OCI-LY7 (cell line): ENCODE data around the gene SMARCC1. TPM values are rescaled to one million over a fixed set of nuclear protein-coding genes. Genes with fewer than 3 reads are reported as not detected.

Experiments used
- BruUV-seq: library from RNA; stranded (reverse); fragments of 400-500 nt; replicated peaks from 2 replicates; lab custom pipeline; 2021; lab: Mats Ljungman, UMichigan
- CTCF ChIA-PET: fragments of 300-600 bp; sonication (Branson Sonifier 250); formaldehyde crosslinking; loops from one replicate; lab custom pipeline; 2022; ENCODE audit warnings: antibody characterized with exemption; ENCODE audit not compliant: unreplicated experiment; lab: Charles Lee
- POLR2A ChIA-PET: fragments of 300-600 bp; sonication (Branson Sonifier 250); formaldehyde crosslinking; loops from one replicate; lab custom pipeline; 2022; ENCODE audit warnings: antibody characterized with exemption; lab: Charles Lee
- DNase-seq: peaks from one replicate; pipeline ENCODE4 v3.0.0-alpha.2; 2015; ENCODE audit warnings: low spot score
- H2AFZ ChIP-seq: fragments of 200-600 bp; sonication (generic), shearing (Covaris generic); 2 replicates; pipeline ENCODE4 v1.6.1; 2014; ENCODE audit warnings: mild to moderate bottlenecking, antibody characterized with exemption, low read length, moderate library complexity
- H3K27ac ChIP-seq: fragments of 200-600 bp; sonication (generic); 2 replicates; pipeline ENCODE4 v1.5.1; 2014; ENCODE audit warnings: mixed run types, low read depth, mild to moderate bottlenecking, moderate library complexity, low read length, inconsistent platforms; ENCODE audit not compliant: poor library complexity, severe bottlenecking
- H3K36me3 ChIP-seq: fragments of 200-600 bp; sonication (generic); 2 replicates; pipeline ENCODE4 v1.6.1; 2014; ENCODE audit warnings: mild to moderate bottlenecking, antibody characterized with exemption, low read length, moderate library complexity, mixed read lengths; ENCODE audit not compliant: insufficient read depth
- H3K4me1 ChIP-seq: fragments of 200-600 bp; sonication (generic); 2 replicates; pipeline ENCODE4 v1.5.1; 2014; ENCODE audit warnings: mild to moderate bottlenecking, low read length; ENCODE audit not compliant: insufficient read depth, poor library complexity, severe bottlenecking
- H3K4me2 ChIP-seq: fragments of 200-600 bp; sonication (generic); 2 replicates; pipeline ENCODE4 v1.6.1; 2014; ENCODE audit warnings: mild to moderate bottlenecking, low read length
- H3K4me3 ChIP-seq: fragments of 200-600 bp; sonication (generic); 2 replicates; pipeline ENCODE4 v1.5.1; 2014; ENCODE audit warnings: mild to moderate bottlenecking, low read depth, low read length; ENCODE audit not compliant: poor library complexity, severe bottlenecking
- H3K79me2 ChIP-seq: fragments of 200-600 bp; sonication (generic); 2 replicates; pipeline ENCODE4 v1.6.1; 2016; ENCODE audit warnings: low read depth, mild to moderate bottlenecking, low read length, moderate library complexity, mixed read lengths; ENCODE audit not compliant: insufficient read depth
- H3K9me2 ChIP-seq: fragments of 200-600 bp; sonication (generic); 2 replicates; pipeline ENCODE4 v1.6.1; 2016; ENCODE audit warnings: mild to moderate bottlenecking, low read length, mixed read lengths; ENCODE audit not compliant: insufficient read depth
- H3K9me3 ChIP-seq: fragments of 200-600 bp; sonication (generic); 2 replicates; pipeline ENCODE4 v1.6.1; 2014; ENCODE audit warnings: mild to moderate bottlenecking, mixed run types, low read length, mixed read lengths
- H4K20me1 ChIP-seq: fragments of 200-600 bp; sonication (generic); 2 replicates; pipeline ENCODE4 v1.6.1; 2014; ENCODE audit warnings: mild to moderate bottlenecking, antibody characterized with exemption, low read length, moderate library complexity, mixed read lengths; ENCODE audit not compliant: insufficient read depth
- CTCF ChIP-seq: fragments of 200-600 bp; sonication (generic); conservative IDR thresholded peaks from 2 replicates; pipeline ENCODE4 v1.5.1; 2014; ENCODE audit warnings: mild to moderate bottlenecking, antibody characterized with exemption, low read length, moderate library complexity, mixed read lengths
- EZH2phosphoT487 ChIP-seq: fragments of 200-600 bp; sonication (generic); IDR thresholded peaks from 2 replicates; pipeline ENCODE4 v1.6.1; 2018; ENCODE audit warnings: low read depth, borderline replicate concordance, mild to moderate bottlenecking, mixed run types, antibody characterized with exemption, low read length, moderate library complexity, mixed read lengths
- intact Hi-C: fragments of 100-400 bp; cut with micrococcal nuclease; formaldehyde crosslinking; loops from one replicate; pipeline ENCODE4 v1.10.0; 2022; ENCODE audit not compliant: unreplicated experiment
- total RNA-seq, 2 experiments: library from RNA; depleted of rRNA in 1 of 2; stranded (reverse); fragments of >200 nt in 1 of 2; shearing (Covaris generic) in 1 of 2; gene quantifications; 2 replicates each; pipeline ENCODE4 v1.2.3, GENCODE V29; 2014 to 2022

Gene SMARCC1
- total RNA-seq, 2 experiments from 2014 or later: 83.2 to 176 TPM

GRCh38 chr3:47824541-47825473 is 43.1 kb upstream of the SMARCC1 start:
- H3K27ac ChIP-seq: peak overlapping the region; percentile 24
- ChIA-PET POLR2A (interaction anchor here (0.5 to 1.4 kb wide), 17 partner anchors 9 to 886 kb away, joined by 3 to 10 read pairs (median 3); no protein-coding TSS in a partner anchor), CTCF (interaction anchor here (0.6 to 1.5 kb wide), 3 partner anchors 9 to 189 kb away, joined by 3 to 5 read pairs (median 3); no protein-coding TSS in a partner anchor)
- peak overlapping the region; percentile 98 for H3K4me3 ChIP-seq
- H3K9me3 ChIP-seq: no peaks in the 10 kb centered on the region
- peak overlapping the region; percentile 61 for H2AFZ ChIP-seq
- H4K20me1 ChIP-seq: no peaks in the 10 kb centered on the region; the same call in 1 of the 2 replicates
- peaks cover 33% of the 10 kb centered on the region for H3K79me2 ChIP-seq
- H3K4me2 ChIP-seq: peak overlapping the region; percentile 96
- no peaks in the 10 kb centered on the region for H3K9me2 ChIP-seq
- peaks cover 55% of the 10 kb centered on the region for H3K36me3 ChIP-seq
- TF ChIP-seq CTCF (peak; percentile 86), EZH2phosphoT487 (no peak)
- BruUV-seq: no TSS peak
- peaks cover 20% of the 10 kb centered on the region for H3K4me1 ChIP-seq
- intact Hi-C loops: loop anchor here (1.0 kb wide), 1 partner anchor 303 kb away; no protein-coding TSS in a partner anchor
- DNase-seq: peak; percentile 87

- ChIA-PET POLR2A (interaction anchor here (1.1 kb wide), 1 partner anchor 25 kb away, joined by 4 read pairs; no protein-coding TSS in a partner anchor), CTCF (no interaction called here)
- intact Hi-C loops: no loop called here
- no peaks in the 10 kb centered on the region for H3K9me3 ChIP-seq
- no peak overlapping the region for H3K27ac ChIP-seq
- DNase-seq: no peak
- H3K36me3 ChIP-seq: peaks cover 53% of the 10 kb centered on the region
- H2AFZ ChIP-seq: no peak overlapping the region
- no peaks in the 10 kb centered on the region for H4K20me1 ChIP-seq
- no peaks in the 10 kb centered on the region for H3K4me1 ChIP-seq
- H3K9me2 ChIP-seq: no peaks in the 10 kb centered on the region
- H3K4me3 ChIP-seq: no peak overlapping the region
- H3K79me2 ChIP-seq: no peaks in the 10 kb centered on the region
- no TSS peak for BruUV-seq
- H3K4me2 ChIP-seq: no peak overlapping the region
- no peak for TF ChIP-seq CTCF
- TF ChIP-seq EZH2phosphoT487: no peak
Measured at GRCh38 chr3:47817609-47818008, 35.9 kb upstream of the SMARCC1 start.
